ENCODE data around the gene HNF4A. TPM values are rescaled to one million over a fixed set of nuclear protein-coding genes. Genes with fewer than 3 reads are reported as not detected.
A peak's percentile ranks its signal among the peaks of the same experiment; 100 is the strongest.

Gene HNF4A
- total RNA-seq, 4 donors from 2014 or later: under 0.01 to 0.26 TPM; not detected in 2

GRCh38 chr20:44460795-44461141 is 105.3 kb downstream of the HNF4A start:
- Histone ChIP-seq H3K36me3 (no peaks in the 10 kb centered on the region), H3K4me3 (no peak overlapping the region), H3K27me3 (no peaks in the 10 kb centered on the region), H3K27ac (no peak overlapping the region), H3K9me3 (no peaks in the 10 kb centered on the region), H3K4me1 (no peaks in the 10 kb centered on the region)
- intact Hi-C loops (cut with DNase I; ENCODE audit: low total_unique reads): no loop called here
- DNase-seq: no peak
- no peak for TF ChIP-seq POLR2A (IDR thresholded peaks at IDR 0.05)
- TF ChIP-seq CTCF (IDR thresholded peaks at IDR 0.05): peak in 3 of 4 experiments; percentile 11 to 33 (median 15)

- no peaks in the 10 kb centered on the region for H3K36me3 ChIP-seq
- H3K4me3 ChIP-seq: no peak overlapping the region
- H3K4me1 ChIP-seq: no peaks in the 10 kb centered on the region
- no peaks in the 10 kb centered on the region for H3K27me3 ChIP-seq
- no peaks in the 10 kb centered on the region for H3K9me3 ChIP-seq
- no peak for DNase-seq
- H3K27ac ChIP-seq: no peak overlapping the region
- TF ChIP-seq POLR2A (IDR thresholded peaks at IDR 0.05) (no peak), CTCF (IDR thresholded peaks at IDR 0.05) (no peak)
- intact Hi-C loops (cut with DNase I; ENCODE audit: low total_unique reads): no loop called here
These were observed 105.8 kb downstream of the HNF4A start for GRCh38 chr20:44461142-44461802.

GRCh38 chr20:44461803-44462174 is 106.3 kb downstream of the HNF4A start:
- H3K4me3 ChIP-seq: no peak overlapping the region
- H3K4me1 ChIP-seq: no peaks in the 10 kb centered on the region
- no peaks in the 10 kb centered on the region for H3K36me3 ChIP-seq
- no peak for TF ChIP-seq POLR2A (IDR thresholded peaks at IDR 0.05)
- no peak for TF ChIP-seq CTCF (IDR thresholded peaks at IDR 0.05)
- no peaks in the 10 kb centered on the region for H3K9me3 ChIP-seq
- intact Hi-C loops (cut with DNase I; ENCODE audit: low total_unique reads): no loop called here
- no peak for DNase-seq
- no peak overlapping the region for H3K27ac ChIP-seq
- H3K27me3 ChIP-seq: no peaks in the 10 kb centered on the region

GRCh38 chr20:44463466-44463865 is 108.0 kb downstream of the HNF4A start:
- no peaks in the 10 kb centered on the region for H3K27me3 ChIP-seq
- no peaks in the 10 kb centered on the region for H3K9me3 ChIP-seq
- no peak overlapping the region for H3K27ac ChIP-seq
- intact Hi-C loops (cut with DNase I; ENCODE audit: low total_unique reads): no loop called here
- H3K4me1 ChIP-seq: no peaks in the 10 kb centered on the region
- no peaks in the 10 kb centered on the region for H3K36me3 ChIP-seq
- no peak for TF ChIP-seq CTCF (IDR thresholded peaks at IDR 0.05)
- no peak for TF ChIP-seq POLR2A (IDR thresholded peaks at IDR 0.05)
- H3K4me3 ChIP-seq: no peak overlapping the region
- DNase-seq: no peak

- no peaks in the 10 kb centered on the region for H3K36me3 ChIP-seq
- no peaks in the 10 kb centered on the region for H3K4me1 ChIP-seq
- DNase-seq: no peak
- TF ChIP-seq CTCF (IDR thresholded peaks at IDR 0.05) (no peak), POLR2A (IDR thresholded peaks at IDR 0.05) (no peak)
- no peaks in the 10 kb centered on the region for H3K27me3 ChIP-seq
- H3K27ac ChIP-seq: no peak overlapping the region
- H3K4me3 ChIP-seq: no peak overlapping the region
- intact Hi-C loops (cut with DNase I; ENCODE audit: low total_unique reads): no loop called here
- no peaks in the 10 kb centered on the region for H3K9me3 ChIP-seq
These were observed 109.0 kb downstream of the HNF4A start for GRCh38 chr20:44464514-44464913.

Measured in uterus (tissue), 4 donors.